AG10803 (cell line): ENCODE results near the gene SLC4A4.

Experiments used
- DNase-seq: peaks from one replicate; pipeline ENCODE4 v3.0.0; 2010; ENCODE audit warnings: low read depth
- H3K4me3 ChIP-seq: 2 replicates; pipeline ENCODE4 v1.5.1; 2011; ENCODE audit warnings: mild to moderate bottlenecking, low read length, control low read depth
- CTCF ChIP-seq: conservative IDR thresholded peaks from 2 replicates; pipeline ENCODE4 v1.5.1; 2011; ENCODE audit warnings: mild to moderate bottlenecking, low read length, control low read depth, inconsistent platforms

The SLC4A4 gene

GRCh38 chr4:71559957-71560571 lies 221.2 kb downstream of the SLC4A4 start:
- no peak for TF ChIP-seq CTCF
- DNase-seq = peak; percentile 18
- no peak overlapping the region for H3K4me3 ChIP-seq

GRCh38 chr4:71564775-71565174 lies 226.0 kb downstream of the SLC4A4 start:
- no peak for DNase-seq
- H3K4me3 ChIP-seq = no peak overlapping the region
- no peak for TF ChIP-seq CTCF

- DNase-seq = no peak
- H3K4me3 ChIP-seq = no peak overlapping the region
- no peak for TF ChIP-seq CTCF
Measured at GRCh38 chr4:71566856-71567255, 228.0 kb downstream of the SLC4A4 start.

- no peak for DNase-seq
- no peak overlapping the region for H3K4me3 ChIP-seq
Measured at GRCh38 chr4:71568131-71568530, 229.3 kb downstream of the SLC4A4 start.

GRCh38 chr4:71570492-71570891 lies 231.7 kb downstream of the SLC4A4 start:
- no peak overlapping the region for H3K4me3 ChIP-seq
- no peak for TF ChIP-seq CTCF
- no peak for DNase-seq

More at GRCh38 chr4:71568131-71568530, 229.3 kb downstream of the SLC4A4 start:
- no peak for TF ChIP-seq CTCF

GRCh38 chr4:71571346-71571745 lies 232.5 kb downstream of the SLC4A4 start:
- no peak for DNase-seq
- no peak overlapping the region for H3K4me3 ChIP-seq
- TF ChIP-seq CTCF = no peak

GRCh38 chr4:71583971-71584370 lies 245.2 kb downstream of the SLC4A4 start:
- TF ChIP-seq CTCF = no peak
- no peak overlapping the region for H3K4me3 ChIP-seq

More at GRCh38 chr4:71583971-71584370, 245.2 kb downstream of the SLC4A4 start:
- no peak for DNase-seq
